NT2/D1 (cell line): Measurements from ENCODE around the gene NT5C2.

Source experiments
- SUZ12 ChIP-seq: IDR thresholded peaks from 2 replicates; pipeline ENCODE4 v1.6.1; 2011; ENCODE audit not compliant: insufficient read length, insufficient read depth; ENCODE audit errors: extremely low read depth
- YY1 ChIP-seq: IDR thresholded peaks from 2 replicates; pipeline ENCODE4 v1.6.1; 2011; ENCODE audit not compliant: insufficient read length, insufficient read depth
- ZNF274 ChIP-seq: IDR thresholded peaks from 2 replicates; pipeline ENCODE4 v1.6.1; 2011; ENCODE audit warnings: mild to moderate bottlenecking, low read depth, low read length

GRCh38 chr10:103086261-103086660, 106.8 kb downstream of the NT5C2 start:
- TF ChIP-seq ZNF274 (no peak), YY1 (no peak), SUZ12 (no peak)
